ENCODE measurements around the gene RUNX3.

Gene RUNX3

GRCh38 chr1:24940231-24940630, 10.2 kb upstream of the RUNX3 start (continued):
- TF ChIP-seq, protein P1, sequence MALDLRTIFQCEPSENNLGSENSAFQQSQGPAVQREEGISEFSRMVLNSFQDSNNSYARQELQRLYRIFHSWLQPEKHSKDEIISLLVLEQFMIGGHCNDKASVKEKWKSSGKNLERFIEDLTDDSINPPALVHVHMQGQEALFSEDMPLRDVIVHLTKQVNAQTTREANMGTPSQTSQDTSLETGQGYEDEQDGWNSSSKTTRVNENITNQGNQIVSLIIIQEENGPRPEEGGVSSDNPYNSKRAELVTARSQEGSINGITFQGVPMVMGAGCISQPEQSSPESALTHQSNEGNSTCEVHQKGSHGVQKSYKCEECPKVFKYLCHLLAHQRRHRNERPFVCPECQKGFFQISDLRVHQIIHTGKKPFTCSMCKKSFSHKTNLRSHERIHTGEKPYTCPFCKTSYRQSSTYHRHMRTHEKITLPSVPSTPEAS (tag by site-specific recombination; IDR thresholded peaks at IDR 0.05), result no peak
- TF ChIP-seq ZFP37 (tag by site-specific recombination; IDR thresholded peaks at IDR 0.05), result no peak

DNA sequence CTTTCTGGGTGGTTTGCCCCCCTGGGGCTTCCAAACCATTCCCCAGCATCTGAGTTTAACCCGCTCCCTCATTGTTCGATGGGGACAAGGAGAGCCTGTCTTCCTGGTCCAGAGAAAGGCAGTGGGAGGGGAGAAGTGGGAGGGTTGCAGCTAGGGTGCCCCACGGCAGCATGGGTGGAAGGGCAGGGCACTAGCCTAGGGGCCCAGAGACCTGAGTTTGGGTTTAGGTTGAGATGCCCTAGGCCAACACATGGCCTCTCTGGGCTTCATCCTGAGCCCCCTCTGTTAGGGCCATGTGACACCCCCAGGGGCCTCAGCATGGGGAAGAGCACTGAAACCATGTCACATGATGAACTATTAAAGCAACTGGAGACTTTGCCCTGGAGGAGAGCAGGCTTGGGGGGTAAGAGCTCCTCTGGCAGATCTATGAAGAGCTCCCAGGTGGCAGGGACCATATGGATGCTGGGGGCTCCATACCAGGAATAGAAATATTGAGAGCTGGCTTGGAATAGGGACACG, 9.7 kb upstream of the RUNX3 start:
- TF ChIP-seq OSR2 (tag by site-specific recombination; IDR thresholded peaks at IDR 0.05) (no peak), ZBTB44 (tag by site-specific recombination; IDR thresholded peaks at IDR 0.05) (no peak), GLIS2 (tag by site-specific recombination; IDR thresholded peaks at IDR 0.05) (0 out of 2 replicates have a peak, but pooled peaks have one; percentile 22), EGR2 (tag by site-specific recombination; IDR thresholded peaks at IDR 0.05; ENCODE audit: low read depth) (peak; percentile 51; the same call in 1 of the 2 replicates), ZNF140 (tag by site-specific recombination; IDR thresholded peaks at IDR 0.05) (no peak), ZEB2 (tag by site-specific recombination; IDR thresholded peaks at IDR 0.05) (no peak), ZBTB11 (tag by site-specific recombination; conservative IDR thresholded peaks at IDR 0.05; ENCODE audit: low read depth) (no peak), ZFP37 (tag by site-specific recombination; IDR thresholded peaks at IDR 0.05) (no peak), GLIS1 (tag by site-specific recombination; IDR thresholded peaks at IDR 0.05) (peak; percentile 98), ZIC2 (tag by site-specific recombination; IDR thresholded peaks at IDR 0.05) (peak; percentile 87), PBX3 (CRISPR knock-in tag; IDR thresholded peaks at IDR 0.05) (no peak), ZNF837 (tag by site-specific recombination; IDR thresholded peaks at IDR 0.05) (no peak), ZNF701 (tag by site-specific recombination; IDR thresholded peaks at IDR 0.05) (no peak), SP2 (tag by site-specific recombination; IDR thresholded peaks at IDR 0.05) (no peak), ZFHX2 (tag by site-specific recombination; conservative IDR thresholded peaks at IDR 0.05) (peak; percentile 46), ZNF560 (tag by site-specific recombination; IDR thresholded peaks at IDR 0.05; ENCODE audit: borderline replicate concordance) (no peak)
- ChIA-PET CTCF (interaction anchor here (1.4 kb wide), 1 partner anchor 12 kb away, joined by 6 read pairs; no protein-coding TSS in a partner anchor), POLR2A (no interaction called here)

More for the DNA sequence above, 9.7 kb upstream of the RUNX3 start:
- no peaks in the 10 kb centered on the region for H3K36me3 ChIP-seq (ENCODE audit: control insufficient read depth in 2 of 2, insufficient read depth in 1 of 2, low read length in 2 of 2)
- H3K4me3 ChIP-seq (ENCODE audit: low read depth, low read length), result no peak overlapping the region
- no peaks in the 10 kb centered on the region for H3K4me1 ChIP-seq (ENCODE audit: control insufficient read depth, insufficient read depth, low read length)
- H3K27ac ChIP-seq (ENCODE audit: extremely low read depth, low read depth, low read length), result no peak overlapping the region
- no peaks in the 10 kb centered on the region for H3K9me3 ChIP-seq (ENCODE audit: control insufficient read depth, insufficient read depth, low read depth, low read length)

Data from HEK293 (cell line).